Heart right ventricle (tissue), 16 donors: Measurements from ENCODE around the gene SLC22A17. TPM values are rescaled to one million over a fixed set of nuclear protein-coding genes. Genes with fewer than 3 reads are reported as not detected.

Source experiments
- ATAC-seq, 8 donors: fragments of 200-7000 bp; cut with Tn5 transposase; one replicate each; pipeline ENCODE4 v1.9.1; 2020; ENCODE audit warnings: mild to moderate bottlenecking in 8 of 8, moderate library complexity in 8 of 8, moderate number of reproducible peaks in 1 of 8
- DNase-seq, 2 donors: peaks; one replicate each; pipeline ENCODE4 v3.0.0-alpha.2; 2020
- H3K27ac ChIP-seq, 10 donors: fragments of 200-600 bp; sonication (generic) in 2 of 10; one replicate each; pipeline versions ENCODE4 v1.5.0 to v1.8.0; 2020 to 2022; ENCODE audit warnings: mild to moderate bottlenecking in 3 of 10
- H3K27me3 ChIP-seq, 7 donors: fragments of 200-600 bp; one replicate each; pipeline ENCODE4 v1.8.0; 2021 to 2022; ENCODE audit warnings: mild to moderate bottlenecking in 2 of 7
- H3K36me3 ChIP-seq, 9 donors: fragments of 200-600 bp; sonication (generic) in 1 of 9; one replicate each; pipeline versions ENCODE4 v1.5.0 to v1.8.0; 2020 to 2022; ENCODE audit warnings: mild to moderate bottlenecking in 2 of 9
- H3K4me1 ChIP-seq, 9 donors: fragments of 200-600 bp; sonication (generic) in 1 of 9; one replicate each; pipeline versions ENCODE4 v1.5.0 to v1.8.0; 2020 to 2022; ENCODE audit warnings: mild to moderate bottlenecking in 4 of 9
- H3K4me3 ChIP-seq, 10 donors: fragments of 200-600 bp; sonication (generic) in 2 of 10; one replicate each; pipeline versions ENCODE4 v1.5.0 to v1.8.0; 2020 to 2022; ENCODE audit warnings: mild to moderate bottlenecking in 7 of 10, moderate library complexity in 2 of 10
- H3K9me3 ChIP-seq, 11 donors: fragments of 200-600 bp in 10 of 11; sonication (generic) in 2 of 11; one replicate each; pipeline versions ENCODE4 v1.5.0 to v1.8.0; 2013 to 2022; ENCODE audit warnings: mild to moderate bottlenecking in 2 of 11, control low read depth in 1 of 11, moderate library complexity in 1 of 11
- WGBS, 2 donors: extraction: QIAGEN DNeasy Blood & Tissue Kit; methylation state at CpG; one replicate each; pipeline ENCODE4 v1.1.7; 2013; ENCODE audit warnings: inconsistent platforms in 1 of 2; 5-methylcytosine and 5-hydroxymethylcytosine counted together
- intact Hi-C, 10 donors: fragments of 100-400 bp; cut with DNase I; formaldehyde crosslinking; loops; one replicate each; pipeline versions ENCODE4 v1.11.1 to v1.14.2; 2022
- microRNA-seq, 2 donors: library from miRNA; unstranded; fragments of <30 nt; microRNA quantifications; one replicate each; pipeline ENCODE4 v1.2.0, GENCODE V29; 2021
- polyA plus RNA-seq, 2 donors: library from polyadenylated mRNA; stranded (reverse); fragments of 200-250 nt; gene quantifications; one replicate each; pipeline ENCODE4 v1.2.3, GENCODE V29; 2013
- total RNA-seq, 10 donors: library from RNA; stranded (reverse); fragmentation: NEBNext Ultra II Directional in 3 of 10; extraction: Animal tissue kit (Norgen Biotek cat#: 25700) in 3 of 10; gene quantifications; one replicate each; pipeline versions ENCODE4 v1.2.1 to v1.2.4, GENCODE V29; 2021 to 2023
- TF ChIP-seq, protein P1 (sequence below), 9 donors: fragments of 200-600 bp; sonication (generic) in 2 of 9; IDR thresholded peaks; one replicate each; pipeline versions ENCODE4 v1.5.0 to v1.8.0; 2021 to 2022; ENCODE audit warnings: antibody characterized with exemption in 9 of 9, mild to moderate bottlenecking in 5 of 9, moderate library complexity in 1 of 9
- donor health status: Arrhythmogenic right ventricular cardiomyopathy.
- donor health status: ischemic (EF 13 %, LVEDD 7.1; RV severe dilation, severe dysfunction).
- donor health status: healthy with polysubstance abuse.
- donor health status: DM: no; HTN: yes; CAD: no.
- donor health status: DM: no; HTN: no; CAD: no.
- donor health status: ischemic (EF 25% LVEDD 6.9; RV normal size, moderate dysfunction).
- donor health status: ischemic (EF 25% LVEDD 5.7; RV mildly dilated, moderate dysfunction).
- donor health status: healthy.
- donor health status: DM: yes; HTN: yes; CAD: no.
- donor health status: Ischemic cardiomyopathy.
- donor health status: ischemic (EF 35%, LVEDD 5.7; RV mildly dilated, moderate dysfunction).
- donor health status: nonischemic (EF 11% LVEDD 7.7; RV severe dilation, severe dysfunction).
- donor health status: DM: yes; HTN: yes; CAD: no.
- donor health status: PGD.
- donor health status: ischemic (EF 29% LVEDD 5.4; RV normal size, mild dysfunction).
- donor health status: nonischemic (EF 23%, LVEDD 6.1; RV moderate dilation, normal function).

The SLC22A17 gene
- total and polyA plus RNA-seq, 12 donors: 4.8 to 18.9 (median 9.8) TPM

GRCh38 chr14:23297096-23297495 is 55.6 kb downstream of the SLC22A17 start:
- DNase-seq (no peak), ATAC-seq (no peak)
- peaks cover 4 to 51% (median 37%) of the 10 kb centered on the region in 9 donors for H3K4me1 ChIP-seq
- no peak overlapping the region for H3K27ac ChIP-seq
- no peaks in the 10 kb centered on the region for H3K27me3 ChIP-seq
- intact Hi-C loops: loop anchor here in 6 of 10 donors (5.0 to 10.0 kb wide), 3 partner anchors 112 to 175 kb away; partner anchors contain the start of gene SLC7A8 (in 1 of the 6)
- TF ChIP-seq, protein P1, sequence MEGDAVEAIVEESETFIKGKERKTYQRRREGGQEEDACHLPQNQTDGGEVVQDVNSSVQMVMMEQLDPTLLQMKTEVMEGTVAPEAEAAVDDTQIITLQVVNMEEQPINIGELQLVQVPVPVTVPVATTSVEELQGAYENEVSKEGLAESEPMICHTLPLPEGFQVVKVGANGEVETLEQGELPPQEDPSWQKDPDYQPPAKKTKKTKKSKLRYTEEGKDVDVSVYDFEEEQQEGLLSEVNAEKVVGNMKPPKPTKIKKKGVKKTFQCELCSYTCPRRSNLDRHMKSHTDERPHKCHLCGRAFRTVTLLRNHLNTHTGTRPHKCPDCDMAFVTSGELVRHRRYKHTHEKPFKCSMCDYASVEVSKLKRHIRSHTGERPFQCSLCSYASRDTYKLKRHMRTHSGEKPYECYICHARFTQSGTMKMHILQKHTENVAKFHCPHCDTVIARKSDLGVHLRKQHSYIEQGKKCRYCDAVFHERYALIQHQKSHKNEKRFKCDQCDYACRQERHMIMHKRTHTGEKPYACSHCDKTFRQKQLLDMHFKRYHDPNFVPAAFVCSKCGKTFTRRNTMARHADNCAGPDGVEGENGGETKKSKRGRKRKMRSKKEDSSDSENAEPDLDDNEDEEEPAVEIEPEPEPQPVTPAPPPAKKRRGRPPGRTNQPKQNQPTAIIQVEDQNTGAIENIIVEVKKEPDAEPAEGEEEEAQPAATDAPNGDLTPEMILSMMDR (IDR thresholded peaks at IDR 0.05): no peak
- H3K9me3 ChIP-seq: no peaks in the 10 kb centered on the region
- 86 to 90% methylated on average over 7 of the region's 7 CpGs for WGBS, 2 donors
- H3K36me3 ChIP-seq: peaks cover 0 to 36% (median 0%) of the 10 kb centered on the region in 9 donors
- no peak overlapping the region for H3K4me3 ChIP-seq

Small RNAs within 50 kb of the gene (microRNA-seq; reads per million reads assigned to microRNA genes)
- 1,047 to 1,197 reads per million in 2 donors for gene MIR208A

Other genes starting within 250 kb of the SLC22A17 start
- gene CIROP, start 247.9 kb downstream of the SLC22A17 start, total RNA-seq: not detected
- not detected for gene CIROP, start 247.9 kb downstream of the SLC22A17 start, polyA plus RNA-seq
- gene CEBPE, start 233.6 kb downstream of the SLC22A17 start, total RNA-seq: under 1 TPM in 1 of 10 donors, not detected in 9; 0.53 TPM
- gene CEBPE, start 233.6 kb downstream of the SLC22A17 start, polyA plus RNA-seq: under 1 TPM in 1 of 2 donors, not detected in 1; 0.07 TPM
- 10 to 100 TPM in 4 of 10 donors, 1 to 10 TPM in 6; 5.9 to 14.8 (median 9.6) TPM for gene SLC7A8, start 169.2 kb downstream of the SLC22A17 start, total RNA-seq
- 10 to 100 TPM in 1 of 2 donors, 1 to 10 TPM in 1; 7.8 to 14.9 TPM for gene SLC7A8, start 169.2 kb downstream of the SLC22A17 start, polyA plus RNA-seq
- not detected for gene RNF212B, start 115.0 kb downstream of the SLC22A17 start, total RNA-seq
- gene RNF212B, start 115.0 kb downstream of the SLC22A17 start, polyA plus RNA-seq: not detected
- gene HOMEZ, start 66.8 kb downstream of the SLC22A17 start, total RNA-seq: 10 to 100 TPM in 4 of 10 donors, 1 to 10 TPM in 6; 5.7 to 13.4 (median 9.5) TPM
- gene HOMEZ, start 66.8 kb downstream of the SLC22A17 start, polyA plus RNA-seq: 1 to 10 TPM; 7.0 to 7.3 TPM
- gene PPP1R3E, start 50.0 kb downstream of the SLC22A17 start, total RNA-seq: 1 to 10 TPM; 4.5 to 9.3 (median 6.6) TPM
- gene PPP1R3E, start 50.0 kb downstream of the SLC22A17 start, polyA plus RNA-seq: 10 to 100 TPM in 1 of 2 donors, 1 to 10 TPM in 1; 2.3 to 20.6 TPM
- gene BCL2L2, start 46.1 kb downstream of the SLC22A17 start, total RNA-seq: 10 to 100 TPM; 33.3 to 44.9 (median 38.2) TPM
- gene BCL2L2, start 46.1 kb downstream of the SLC22A17 start, polyA plus RNA-seq: 10 to 100 TPM; 16.8 to 22.4 TPM
- gene PABPN1, start 31.4 kb downstream of the SLC22A17 start, total RNA-seq: 10 to 100 TPM; 57.0 to 96.1 (median 67.8) TPM
- gene PABPN1, start 31.4 kb downstream of the SLC22A17 start, polyA plus RNA-seq: 100 to 1,000 TPM in 1 of 2 donors, 10 to 100 TPM in 1; 67.0 to 196 TPM
- 1 to 10 TPM; 1.1 to 3.7 (median 2.2) TPM for gene EFS, start 12.3 kb upstream of the SLC22A17 start, total RNA-seq
- 1 to 10 TPM; 3.7 to 6.0 TPM for gene EFS, start 12.3 kb upstream of the SLC22A17 start, polyA plus RNA-seq
- under 1 TPM in 1 of 10 donors, not detected in 9; 0.29 TPM for gene IL25, start 19.9 kb upstream of the SLC22A17 start, total RNA-seq
- not detected for gene IL25, start 19.9 kb upstream of the SLC22A17 start, polyA plus RNA-seq
- under 1 TPM in 3 of 10 donors, not detected in 7; 0.32 to 0.53 (median 0.49) TPM for gene CMTM5, start 24.2 kb upstream of the SLC22A17 start, total RNA-seq
- gene CMTM5, start 24.2 kb upstream of the SLC22A17 start, polyA plus RNA-seq: 1 to 10 TPM; 2.9 to 5.3 TPM
- gene MYH6, start 55.4 kb upstream of the SLC22A17 start, total RNA-seq: 1,000 to 10,000 TPM in 2 of 10 donors, 100 to 1,000 TPM in 6, 10 to 100 TPM in 2; 76.6 to 7,525 (median 125) TPM
- 1,000 to 10,000 TPM; 3,967 to 5,106 TPM for gene MYH6, start 55.4 kb upstream of the SLC22A17 start, polyA plus RNA-seq
- over 10,000 TPM in 9 of 10 donors, 1,000 to 10,000 TPM in 1; 7,779 to 22,607 (median 19,145) TPM for gene MYH7, start 82.8 kb upstream of the SLC22A17 start, total RNA-seq
- 1,000 to 10,000 TPM in 1 of 2 donors, 100 to 1,000 TPM in 1; 641 to 7,351 TPM for gene MYH7, start 82.8 kb upstream of the SLC22A17 start, polyA plus RNA-seq
- gene NGDN, start 116.8 kb upstream of the SLC22A17 start, total RNA-seq: 10 to 100 TPM; 14.4 to 20.9 (median 17.2) TPM
- gene NGDN, start 116.8 kb upstream of the SLC22A17 start, polyA plus RNA-seq: 10 to 100 TPM; 22.2 to 40.5 TPM
- gene ZFHX2, start 198.9 kb upstream of the SLC22A17 start, total RNA-seq: 1 to 10 TPM in 5 of 10 donors, under 1 TPM in 5; 0.57 to 1.9 (median 1.1) TPM
- gene ZFHX2, start 198.9 kb upstream of the SLC22A17 start, polyA plus RNA-seq: 1 to 10 TPM in 1 of 2 donors, under 1 TPM in 1; 0.25 to 1.0 TPM
- 10 to 100 TPM; 15.8 to 27.9 (median 18.0) TPM for gene THTPA, start 203.4 kb upstream of the SLC22A17 start, total RNA-seq
- 10 to 100 TPM in 1 of 2 donors, 1 to 10 TPM in 1; 8.7 to 20.8 TPM for gene THTPA, start 203.4 kb upstream of the SLC22A17 start, polyA plus RNA-seq
- 10 to 100 TPM in 5 of 10 donors, 1 to 10 TPM in 5; 6.6 to 19.9 (median 9.9) TPM for gene AP1G2, start 214.9 kb upstream of the SLC22A17 start, total RNA-seq
- gene AP1G2, start 214.9 kb upstream of the SLC22A17 start, polyA plus RNA-seq: 10 to 100 TPM; 10.4 to 58.5 TPM
- under 1 TPM in 9 of 10 donors, not detected in 1; 0.06 to 0.38 (median 0.15) TPM for gene JPH4, start 225.9 kb upstream of the SLC22A17 start, total RNA-seq
- under 1 TPM; 0.07 to 0.22 TPM for gene JPH4, start 225.9 kb upstream of the SLC22A17 start, polyA plus RNA-seq